HepG2 (cell line): ENCODE data around the gene OS9. TPM values are rescaled to one million over a fixed set of nuclear protein-coding genes. Genes with fewer than 3 reads are reported as not detected.

Experiments
- EEA1 ChIP-seq: sonication (generic); formaldehyde crosslinking; IDR thresholded peaks from 2 replicates; pipeline ENCODE4 v1.5.1; 2020; ENCODE audit warnings: mild to moderate bottlenecking, missing genetic modification reagents, borderline replicate concordance
- GABPB1 ChIP-seq: IDR thresholded peaks from 2 replicates; pipeline ENCODE4 v1.6.1; 2016; ENCODE audit warnings: mild to moderate bottlenecking, missing genetic modification reagents, moderate library complexity, missing compliant biosample characterization
- MTF1 ChIP-seq: sonication (generic); formaldehyde crosslinking; IDR thresholded peaks from 2 replicates; pipeline ENCODE4 v1.5.0; 2020; ENCODE audit warnings: missing genetic modification reagents
- RXRB ChIP-seq: IDR thresholded peaks from 2 replicates; pipeline ENCODE4 v1.6.1; 2016; ENCODE audit warnings: borderline replicate concordance, missing genetic modification reagents, missing compliant biosample characterization
- SMC3 ChIP-seq: IDR thresholded peaks from 2 replicates; pipeline ENCODE4 v1.6.1; 2011; ENCODE audit warnings: low read length, improper control_type of control experiment
- TAF1 ChIP-seq: sonication (generic); formaldehyde crosslinking; IDR thresholded peaks from 2 replicates; pipeline ENCODE4 v1.4.0; 2020; ENCODE audit warnings: missing genetic modification reagents
- U2AF1 ChIP-seq: fragments of 200-400 bp; formaldehyde crosslinking; optimal IDR thresholded peaks from 2 replicates; pipeline ENCODE3; 2017; ENCODE audit warnings: mild to moderate bottlenecking, low read depth, low read length
- ZFP36L2 ChIP-seq: sonication (generic); formaldehyde crosslinking; IDR thresholded peaks from 2 replicates; pipeline ENCODE4 v1.4.0; 2020; ENCODE audit warnings: missing genetic modification reagents
- ZFP90 ChIP-seq: sonication (generic); formaldehyde crosslinking; IDR thresholded peaks from 2 replicates; pipeline ENCODE4 v1.8.0; 2022; ENCODE audit warnings: missing genetic modification reagents, mild to moderate bottlenecking, inconsistent platforms, borderline replicate concordance
- ZNF143 ChIP-seq: sonication (generic); formaldehyde crosslinking; IDR thresholded peaks from 2 replicates; pipeline ENCODE4 v1.4.0; 2020; ENCODE audit warnings: missing genetic modification reagents
- ZNF30 ChIP-seq: sonication (generic); formaldehyde crosslinking; IDR thresholded peaks from 2 replicates; pipeline ENCODE4 v1.5.0; 2020; ENCODE audit warnings: mild to moderate bottlenecking, missing genetic modification reagents
- ZNF75D ChIP-seq: sonication (generic); formaldehyde crosslinking; IDR thresholded peaks from 2 replicates; pipeline ENCODE4 v1.8.1; 2023; ENCODE audit warnings: missing genetic modification reagents, mild to moderate bottlenecking, borderline replicate concordance
- ZNF788 ChIP-seq: sonication (generic); formaldehyde crosslinking; IDR thresholded peaks from 2 replicates; pipeline ENCODE4 v1.5.0; 2020; ENCODE audit warnings: mild to moderate bottlenecking, missing genetic modification reagents, borderline replicate concordance
- polyA plus RNA-seq, 8 experiments: library from polyadenylated mRNA; depleted of rRNA in 3 of 8; stranded (reverse) in 7 of 8; unstranded in 1 of 8; fragments of >200 nt; fragmentation: Illumina TruSeq in 4 of 8; extraction: Trizol in 4 of 8; gene quantifications; 2 replicates each; pipeline versions ENCODE4 v1.2.1 to v1.2.3, GENCODE V29; 2011 to 2016; ENCODE audit warnings: low read depth in 4 of 8, missing spikeins in 1 of 8, mixed read lengths in 1 of 8; ENCODE audit not compliant: insufficient read depth in 1 of 8
- total RNA-seq, 5 experiments: library from RNA; depleted of rRNA; stranded (reverse); fragments of >200 nt; fragmentation: Illumina TruSeq; extraction: Trizol; gene quantifications; 2 replicates each; pipeline ENCODE4 v1.2.3, GENCODE V29; 2016; ENCODE audit warnings: low read depth in 1 of 5
- TF ChIP-seq, protein P1 (sequence below): sonication (generic); formaldehyde crosslinking; IDR thresholded peaks from 2 replicates; pipeline ENCODE4 v1.4.0; 2020; ENCODE audit warnings: missing genetic modification reagents
- TF ChIP-seq, protein P2 (sequence below): sonication (generic); formaldehyde crosslinking; IDR thresholded peaks from 2 replicates; pipeline ENCODE4 v1.4.0; 2020; ENCODE audit warnings: missing genetic modification reagents
- TF ChIP-seq, protein P3 (sequence below): sonication (generic); formaldehyde crosslinking; IDR thresholded peaks from 2 replicates; pipeline ENCODE4 v1.8.1; 2023; ENCODE audit warnings: missing genetic modification reagents, inconsistent platforms, borderline replicate concordance
- TF ChIP-seq, protein P4 (sequence below): sonication (generic); formaldehyde crosslinking; IDR thresholded peaks from 2 replicates; pipeline ENCODE4 v1.5.0; 2020; ENCODE audit warnings: mild to moderate bottlenecking, missing genetic modification reagents, moderate library complexity

Gene OS9
- total and polyA plus RNA-seq, 2 of the 13 experiments (the other 11 are each of a cell fraction or from before 2014, with no cell fraction given), result 156 to 206 TPM

GRCh38 chr12:57741844-57742738 is 48.2 kb downstream of the OS9 start (continued):
- TF ChIP-seq U2AF1 (no peak), GABPB1 (CRISPR knock-in tag) (peak; percentile 40), EEA1 (CRISPR knock-in tag) (no peak), ZNF788 (CRISPR knock-in tag) (no peak), MTF1 (CRISPR knock-in tag) (no peak), ZNF75D (CRISPR knock-in tag) (no peak), TAF1 (CRISPR knock-in tag) (0 out of 2 replicates have a peak, but pooled peaks have one; percentile 9), SMC3 (peak; percentile 13; the same call in 1 of the 2 replicates), ZNF143 (CRISPR knock-in tag) (no peak), RXRB (no peak), ZFP36L2 (no peak), ZFP90 (no peak), ZNF30 (CRISPR knock-in tag) (no peak)
- TF ChIP-seq, protein P1, sequence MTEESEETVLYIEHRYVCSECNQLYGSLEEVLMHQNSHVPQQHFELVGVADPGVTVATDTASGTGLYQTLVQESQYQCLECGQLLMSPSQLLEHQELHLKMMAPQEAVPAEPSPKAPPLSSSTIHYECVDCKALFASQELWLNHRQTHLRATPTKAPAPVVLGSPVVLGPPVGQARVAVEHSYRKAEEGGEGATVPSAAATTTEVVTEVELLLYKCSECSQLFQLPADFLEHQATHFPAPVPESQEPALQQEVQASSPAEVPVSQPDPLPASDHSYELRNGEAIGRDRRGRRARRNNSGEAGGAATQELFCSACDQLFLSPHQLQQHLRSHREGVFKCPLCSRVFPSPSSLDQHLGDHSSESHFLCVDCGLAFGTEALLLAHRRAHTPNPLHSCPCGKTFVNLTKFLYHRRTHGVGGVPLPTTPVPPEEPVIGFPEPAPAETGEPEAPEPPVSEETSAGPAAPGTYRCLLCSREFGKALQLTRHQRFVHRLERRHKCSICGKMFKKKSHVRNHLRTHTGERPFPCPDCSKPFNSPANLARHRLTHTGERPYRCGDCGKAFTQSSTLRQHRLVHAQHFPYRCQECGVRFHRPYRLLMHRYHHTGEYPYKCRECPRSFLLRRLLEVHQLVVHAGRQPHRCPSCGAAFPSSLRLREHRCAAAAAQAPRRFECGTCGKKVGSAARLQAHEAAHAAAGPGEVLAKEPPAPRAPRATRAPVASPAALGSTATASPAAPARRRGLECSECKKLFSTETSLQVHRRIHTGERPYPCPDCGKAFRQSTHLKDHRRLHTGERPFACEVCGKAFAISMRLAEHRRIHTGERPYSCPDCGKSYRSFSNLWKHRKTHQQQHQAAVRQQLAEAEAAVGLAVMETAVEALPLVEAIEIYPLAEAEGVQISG (CRISPR knock-in tag), result 0 out of 2 replicates have a peak, but pooled peaks have one; percentile 14
- TF ChIP-seq, protein P2, sequence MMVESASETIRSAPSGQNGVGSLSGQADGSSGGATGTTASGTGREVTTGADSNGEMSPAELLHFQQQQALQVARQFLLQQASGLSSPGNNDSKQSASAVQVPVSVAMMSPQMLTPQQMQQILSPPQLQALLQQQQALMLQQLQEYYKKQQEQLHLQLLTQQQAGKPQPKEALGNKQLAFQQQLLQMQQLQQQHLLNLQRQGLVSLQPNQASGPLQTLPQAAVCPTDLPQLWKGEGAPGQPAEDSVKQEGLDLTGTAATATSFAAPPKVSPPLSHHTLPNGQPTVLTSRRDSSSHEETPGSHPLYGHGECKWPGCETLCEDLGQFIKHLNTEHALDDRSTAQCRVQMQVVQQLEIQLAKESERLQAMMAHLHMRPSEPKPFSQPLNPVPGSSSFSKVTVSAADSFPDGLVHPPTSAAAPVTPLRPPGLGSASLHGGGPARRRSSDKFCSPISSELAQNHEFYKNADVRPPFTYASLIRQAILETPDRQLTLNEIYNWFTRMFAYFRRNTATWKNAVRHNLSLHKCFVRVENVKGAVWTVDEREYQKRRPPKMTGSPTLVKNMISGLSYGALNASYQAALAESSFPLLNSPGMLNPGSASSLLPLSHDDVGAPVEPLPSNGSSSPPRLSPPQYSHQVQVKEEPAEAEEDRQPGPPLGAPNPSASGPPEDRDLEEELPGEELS (CRISPR knock-in tag), result no peak
- TF ChIP-seq, protein P3, sequence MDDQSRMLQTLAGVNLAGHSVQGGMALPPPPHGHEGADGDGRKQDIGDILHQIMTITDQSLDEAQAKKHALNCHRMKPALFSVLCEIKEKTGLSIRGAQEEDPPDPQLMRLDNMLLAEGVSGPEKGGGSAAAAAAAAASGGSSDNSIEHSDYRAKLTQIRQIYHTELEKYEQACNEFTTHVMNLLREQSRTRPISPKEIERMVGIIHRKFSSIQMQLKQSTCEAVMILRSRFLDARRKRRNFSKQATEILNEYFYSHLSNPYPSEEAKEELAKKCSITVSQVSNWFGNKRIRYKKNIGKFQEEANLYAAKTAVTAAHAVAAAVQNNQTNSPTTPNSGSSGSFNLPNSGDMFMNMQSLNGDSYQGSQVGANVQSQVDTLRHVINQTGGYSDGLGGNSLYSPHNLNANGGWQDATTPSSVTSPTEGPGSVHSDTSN (CRISPR knock-in tag), result no peak
- TF ChIP-seq, protein P4, sequence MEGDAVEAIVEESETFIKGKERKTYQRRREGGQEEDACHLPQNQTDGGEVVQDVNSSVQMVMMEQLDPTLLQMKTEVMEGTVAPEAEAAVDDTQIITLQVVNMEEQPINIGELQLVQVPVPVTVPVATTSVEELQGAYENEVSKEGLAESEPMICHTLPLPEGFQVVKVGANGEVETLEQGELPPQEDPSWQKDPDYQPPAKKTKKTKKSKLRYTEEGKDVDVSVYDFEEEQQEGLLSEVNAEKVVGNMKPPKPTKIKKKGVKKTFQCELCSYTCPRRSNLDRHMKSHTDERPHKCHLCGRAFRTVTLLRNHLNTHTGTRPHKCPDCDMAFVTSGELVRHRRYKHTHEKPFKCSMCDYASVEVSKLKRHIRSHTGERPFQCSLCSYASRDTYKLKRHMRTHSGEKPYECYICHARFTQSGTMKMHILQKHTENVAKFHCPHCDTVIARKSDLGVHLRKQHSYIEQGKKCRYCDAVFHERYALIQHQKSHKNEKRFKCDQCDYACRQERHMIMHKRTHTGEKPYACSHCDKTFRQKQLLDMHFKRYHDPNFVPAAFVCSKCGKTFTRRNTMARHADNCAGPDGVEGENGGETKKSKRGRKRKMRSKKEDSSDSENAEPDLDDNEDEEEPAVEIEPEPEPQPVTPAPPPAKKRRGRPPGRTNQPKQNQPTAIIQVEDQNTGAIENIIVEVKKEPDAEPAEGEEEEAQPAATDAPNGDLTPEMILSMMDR (CRISPR knock-in tag), result peak; percentile 61
